Measurements from ENCODE around the gene ARGLU1.

ARGLU1 gene

GRCh38 chr13:106569233-106570095 is 1.5 kb upstream of the ARGLU1 start:
- no peak for TF ChIP-seq CTCF (IDR thresholded peaks at IDR 0.05; ENCODE audit: insufficient read depth, low read depth, low read length, missing control alignments)
- no peak overlapping the region for H3K4me3 ChIP-seq (ENCODE audit: low read length)
- DNase-seq (ENCODE audit: low read depth), result peak; percentile 57

GRCh38 chr13:106568299-106569003 is 514 bp upstream of the ARGLU1 start:
- H3K4me3 ChIP-seq (ENCODE audit: low read length), result peak overlapping the region; percentile 79
- TF ChIP-seq CTCF (IDR thresholded peaks at IDR 0.05; ENCODE audit: insufficient read depth, low read depth, low read length, missing control alignments), result no peak
- DNase-seq (ENCODE audit: low read depth), result no peak

DNA sequence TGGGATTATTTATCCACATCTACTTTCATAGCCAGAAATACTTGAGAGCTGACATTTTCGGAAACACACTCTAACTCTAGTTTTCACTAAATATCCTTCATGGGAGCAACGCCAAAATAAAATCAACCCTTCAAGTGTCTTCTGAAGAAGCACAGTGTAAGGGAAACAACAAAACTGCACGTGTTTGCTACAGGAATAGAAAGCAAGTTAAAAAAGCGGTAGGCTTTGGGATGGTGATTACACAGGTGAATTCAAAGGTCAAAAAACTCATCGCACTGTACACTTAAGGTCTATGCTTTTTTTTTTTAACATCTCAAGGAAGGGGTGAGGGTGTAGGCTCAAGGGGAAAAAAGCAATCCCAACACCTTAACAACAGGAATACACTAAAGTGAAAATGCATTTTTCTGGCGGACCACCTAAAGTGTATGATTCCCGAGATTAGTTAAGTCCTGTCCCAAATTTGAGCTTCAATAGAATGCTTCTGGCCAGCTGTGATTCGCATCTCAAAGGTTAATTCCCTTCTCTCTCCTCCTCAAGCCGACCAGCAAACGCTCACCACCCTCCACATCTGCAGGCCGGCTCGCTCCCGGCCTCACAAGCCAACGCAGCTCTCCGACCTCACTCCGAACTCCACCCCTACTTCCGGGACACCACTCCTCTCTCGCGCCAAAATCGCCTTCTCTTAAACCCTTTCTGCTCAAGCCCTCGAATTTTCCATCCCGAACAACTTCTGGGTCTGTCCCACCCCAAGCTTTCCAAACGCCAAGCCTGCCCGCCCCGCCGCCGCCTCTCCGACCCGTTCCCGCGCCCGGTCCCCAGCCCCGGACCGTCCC is 1.1 kb downstream of the ARGLU1 start:
- H3K4me3 ChIP-seq (ENCODE audit: low read length), result peak overlapping the region; percentile 79
- TF ChIP-seq CTCF (IDR thresholded peaks at IDR 0.05; ENCODE audit: insufficient read depth, low read depth, low read length, missing control alignments), result no peak
- DNase-seq (ENCODE audit: low read depth), result peak; percentile 65

GRCh38 chr13:106565127-106565775 is 2.7 kb downstream of the ARGLU1 start:
- no peak for TF ChIP-seq CTCF (IDR thresholded peaks at IDR 0.05; ENCODE audit: insufficient read depth, low read depth, low read length, missing control alignments)
- H3K4me3 ChIP-seq (ENCODE audit: low read length), result no peak overlapping the region
- no peak for DNase-seq (ENCODE audit: low read depth)

DNA sequence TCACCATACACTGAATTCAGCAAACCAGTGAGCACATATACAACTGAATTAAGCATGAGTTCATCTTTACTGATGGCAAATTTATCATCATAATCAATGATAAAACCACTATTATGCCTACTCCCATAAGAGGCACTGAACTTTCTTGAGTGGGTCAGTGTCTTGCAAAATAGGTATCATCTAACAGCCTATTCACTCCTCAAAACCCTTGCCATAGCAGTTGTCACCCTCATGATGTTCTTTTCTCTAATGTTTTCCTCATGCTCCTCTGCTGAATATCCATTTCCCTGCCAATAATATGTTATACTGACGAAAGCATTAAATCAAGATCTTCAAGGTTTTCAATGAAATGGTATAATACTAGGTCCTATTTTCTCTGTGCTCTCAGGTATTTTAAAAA is 5.6 kb downstream of the ARGLU1 start:
- no peak for DNase-seq (ENCODE audit: low read depth)
- TF ChIP-seq CTCF (IDR thresholded peaks at IDR 0.05; ENCODE audit: insufficient read depth, low read depth, low read length, missing control alignments), result no peak
- no peak overlapping the region for H3K4me3 ChIP-seq (ENCODE audit: low read length)

GRCh38 chr13:106561551-106562170 is 6.3 kb downstream of the ARGLU1 start:
- no peak for DNase-seq (ENCODE audit: low read depth)
- no peak overlapping the region for H3K4me3 ChIP-seq (ENCODE audit: low read length)
- TF ChIP-seq CTCF (IDR thresholded peaks at IDR 0.05; ENCODE audit: insufficient read depth, low read depth, low read length, missing control alignments), result no peak
